UCSD-AML1 (cell line): ENCODE results near the gene TRPM3.

Experiments
- DNase-seq: peaks from one replicate; lab custom pipeline; 2025; ENCODE audit not compliant: unreplicated experiment; lab: John Stamatoyannopoulos, UW

The TRPM3 gene

GRCh38 chr9:70950270-70950669 is 171.2 kb downstream of the TRPM3 start:
- no peak for DNase-seq

- no peak for DNase-seq
Observed at GRCh38 chr9:70949239-70949638, 172.2 kb downstream of the TRPM3 start.

GRCh38 chr9:70948744-70949143 is 172.7 kb downstream of the TRPM3 start:
- no peak for DNase-seq

GRCh38 chr9:70947511-70947910 is 173.9 kb downstream of the TRPM3 start:
- no peak for DNase-seq

- no peak for DNase-seq
Observed at GRCh38 chr9:70947086-70947485, 174.3 kb downstream of the TRPM3 start.

- no peak for DNase-seq
Observed at GRCh38 chr9:70945301-70945700, 176.1 kb downstream of the TRPM3 start.

GRCh38 chr9:70941191-70941590 is 180.2 kb downstream of the TRPM3 start:
- DNase-seq, result no peak

- DNase-seq, result no peak
Observed at GRCh38 chr9:70940605-70941004, 180.8 kb downstream of the TRPM3 start.

- no peak for DNase-seq
Observed at GRCh38 chr9:70936536-70936935, 184.9 kb downstream of the TRPM3 start.

GRCh38 chr9:70935856-70936255 is 185.6 kb downstream of the TRPM3 start:
- no peak for DNase-seq

- no peak for DNase-seq
Observed at GRCh38 chr9:70934642-70935041, 186.8 kb downstream of the TRPM3 start.

- no peak for DNase-seq
Observed at GRCh38 chr9:70933321-70933720, 188.1 kb downstream of the TRPM3 start.

- no peak for DNase-seq
Observed at GRCh38 chr9:70932097-70932496, 189.3 kb downstream of the TRPM3 start.

- no peak for DNase-seq
Observed at GRCh38 chr9:70927530-70927929, 193.9 kb downstream of the TRPM3 start.

- no peak for DNase-seq
Observed at GRCh38 chr9:70924895-70925547, 196.4 kb downstream of the TRPM3 start.

GRCh38 chr9:70924380-70924779 is 197.0 kb downstream of the TRPM3 start:
- no peak for DNase-seq

- no peak for DNase-seq
Observed at GRCh38 chr9:70923961-70924360, 197.5 kb downstream of the TRPM3 start.

GRCh38 chr9:70921136-70921535 is 200.3 kb downstream of the TRPM3 start:
- DNase-seq, result no peak

- DNase-seq, result no peak
Observed at GRCh38 chr9:70917277-70917676, 204.1 kb downstream of the TRPM3 start.

GRCh38 chr9:70911791-70912190 is 209.6 kb downstream of the TRPM3 start:
- DNase-seq, result no peak

GRCh38 chr9:70910598-70910997 is 210.8 kb downstream of the TRPM3 start:
- no peak for DNase-seq

- DNase-seq, result no peak
Observed at GRCh38 chr9:70902692-70903131, 218.7 kb downstream of the TRPM3 start.

GRCh38 chr9:70902171-70902570 is 219.2 kb downstream of the TRPM3 start:
- DNase-seq, result no peak
